A673 (cell line): ENCODE measurements around the gene CDKN3.

Source experiments
- CTCF ChIP-seq: fragments of 300-800, 200-600 bp; sonication (generic); conservative IDR thresholded peaks from 2 replicates; pipeline ENCODE4 v1.5.1; 2017; ENCODE audit warnings: low read depth, mild to moderate bottlenecking, antibody characterized with exemption, low read length, moderate library complexity, mixed read lengths
- EZH2 ChIP-seq: fragments of 200-600 bp; sonication (generic); IDR thresholded peaks from 2 replicates; pipeline ENCODE4 v1.6.1; 2017; ENCODE audit warnings: borderline replicate concordance, low read depth, mild to moderate bottlenecking, mixed read lengths, antibody characterized with exemption, low read length; ENCODE audit not compliant: poor library complexity, severe bottlenecking

GRCh38 chr14:54444681-54445080, 47.9 kb downstream of the CDKN3 start:
- no peak for TF ChIP-seq CTCF
- no peak for TF ChIP-seq EZH2
